ENCODE measurements around the gene SPIRE1.
"Not testable (repeated sequence)": the region's sequence is repeated elsewhere in the genome, so short reads cannot be mapped to it uniquely, and the experiment has no call there.

SPIRE1 gene

DNA sequence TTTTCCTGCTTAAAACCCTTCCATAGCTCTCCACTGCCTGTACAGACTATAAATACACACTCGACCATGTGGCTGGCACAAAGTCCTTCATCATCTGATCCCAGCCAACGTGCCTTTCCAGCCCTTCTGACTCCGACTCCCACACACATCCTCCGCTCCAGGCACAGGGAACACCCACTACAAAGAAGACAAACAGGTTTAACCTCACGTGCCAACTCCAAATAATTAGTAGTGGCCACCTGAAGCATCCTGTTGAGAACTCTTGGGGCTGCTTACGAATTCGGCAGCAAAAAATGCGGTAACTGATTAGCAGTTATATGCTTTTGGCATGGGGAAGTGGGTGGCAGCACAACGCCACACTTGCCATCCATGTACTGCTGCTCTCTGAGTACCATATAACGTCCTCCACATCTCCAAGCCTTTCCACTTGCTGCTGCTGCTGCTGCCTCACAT lies 12.1 kb downstream of the SPIRE1 start:
- DNase-seq: no peak

GRCh38 chr18:12645254-12645653 lies 12.7 kb downstream of the SPIRE1 start:
- no peak for DNase-seq

DNA sequence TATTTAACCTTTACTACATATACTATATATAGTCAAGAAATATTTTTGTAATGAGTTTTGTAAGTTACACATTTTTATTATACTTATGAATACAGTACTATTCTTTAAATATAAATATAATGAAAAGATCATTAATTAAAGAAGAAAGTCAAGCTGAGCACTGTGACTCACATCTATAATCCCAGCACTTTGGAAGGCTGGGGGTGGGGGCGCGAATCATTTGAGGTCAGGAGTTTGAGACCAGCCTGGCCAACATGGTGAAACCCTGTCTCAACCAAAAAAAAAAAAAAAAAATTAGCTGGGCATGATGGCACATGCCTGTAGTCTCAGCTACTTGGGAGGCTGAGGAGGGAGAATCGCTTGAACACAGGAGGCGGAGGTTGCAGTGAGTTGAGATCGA lies 14.2 kb downstream of the SPIRE1 start:
- DNase-seq: not testable (repeated sequence)

- no peak for DNase-seq
Measured at GRCh38 chr18:12640881-12641200, 17.1 kb downstream of the SPIRE1 start.

DNA sequence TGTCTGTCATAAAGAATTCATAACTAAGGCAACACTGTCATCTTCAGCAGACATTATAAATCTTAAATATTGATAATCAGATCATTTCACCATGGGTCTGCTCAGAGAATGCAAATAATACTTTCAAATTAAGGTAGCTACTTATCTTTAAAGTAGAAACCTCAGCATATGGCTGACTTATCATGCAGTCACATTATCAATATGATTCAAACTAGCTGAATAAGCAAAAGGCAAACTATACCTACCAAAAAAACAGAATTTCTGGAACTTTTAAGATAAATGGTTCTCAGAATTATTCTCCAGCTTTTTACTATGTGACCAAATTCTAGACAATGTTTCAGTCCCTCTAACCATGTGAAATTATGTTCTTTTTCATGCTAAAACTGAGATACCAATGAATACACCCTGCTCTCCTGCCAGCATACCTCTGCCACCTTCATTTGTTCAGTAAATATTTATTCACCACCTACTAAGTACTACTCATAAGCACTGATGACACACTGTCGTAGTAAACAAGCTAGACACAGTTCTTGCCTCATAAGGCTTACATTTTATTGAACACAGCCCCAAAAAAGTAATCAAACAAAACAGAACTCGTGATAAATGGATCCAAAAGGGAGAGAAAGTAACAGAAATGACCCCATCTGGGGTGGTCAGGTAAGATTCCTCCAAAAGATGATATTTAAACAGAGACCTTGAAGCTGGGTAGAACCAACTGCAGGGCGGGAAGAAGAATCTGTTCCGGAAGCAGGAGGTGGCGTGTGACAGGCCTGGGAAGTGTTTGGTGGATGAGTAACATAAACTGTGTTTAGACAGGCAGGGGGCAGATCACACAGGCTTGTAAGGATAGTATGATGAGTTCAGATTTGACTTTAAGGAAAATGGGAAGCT lies 17.7 kb downstream of the SPIRE1 start:
- DNase-seq: no peak

GRCh38 chr18:12638644-12639124 lies 19.2 kb downstream of the SPIRE1 start:
- no peak for DNase-seq

GRCh38 chr18:12637901-12638643 lies 19.8 kb downstream of the SPIRE1 start:
- DNase-seq: no peak

- DNase-seq: no peak
Measured at GRCh38 chr18:12637393-12637792, 20.5 kb downstream of the SPIRE1 start.

DNA sequence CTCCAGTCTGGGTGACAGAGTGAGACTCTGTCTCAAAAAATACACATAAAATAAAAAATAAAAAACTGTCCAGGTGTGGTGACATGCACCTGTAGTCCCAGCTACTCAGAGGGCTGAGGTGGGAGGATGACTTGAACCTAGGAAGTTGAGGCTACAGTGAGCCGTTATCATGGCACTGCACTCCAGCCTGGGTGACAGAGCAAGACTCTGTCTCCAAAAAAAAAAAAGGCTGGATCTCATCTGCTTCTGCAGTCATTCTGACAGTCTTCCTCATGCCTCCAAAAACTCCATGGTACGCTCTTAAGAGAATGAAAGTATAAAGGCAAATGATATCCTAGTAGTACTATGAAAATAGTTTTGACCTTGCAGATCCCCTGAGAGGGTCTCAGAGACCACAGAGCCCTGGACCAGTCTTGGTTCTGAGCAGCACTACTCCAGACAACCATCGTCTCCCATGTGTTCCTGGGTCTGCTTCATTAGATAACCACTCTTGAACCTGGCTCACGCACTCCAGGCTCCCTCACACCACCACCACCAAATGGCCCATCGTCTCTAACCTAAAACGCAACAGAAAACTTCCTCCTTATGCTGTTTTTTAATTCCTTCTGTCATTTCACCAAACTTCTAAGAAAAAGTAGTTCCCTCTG lies 26.0 kb downstream of the SPIRE1 start:
- DNase-seq: no peak

GRCh38 chr18:12630136-12630535 lies 27.8 kb downstream of the SPIRE1 start:
- DNase-seq: no peak

- DNase-seq: no peak
Measured at GRCh38 chr18:12628706-12629702, 28.9 kb downstream of the SPIRE1 start.

DNA sequence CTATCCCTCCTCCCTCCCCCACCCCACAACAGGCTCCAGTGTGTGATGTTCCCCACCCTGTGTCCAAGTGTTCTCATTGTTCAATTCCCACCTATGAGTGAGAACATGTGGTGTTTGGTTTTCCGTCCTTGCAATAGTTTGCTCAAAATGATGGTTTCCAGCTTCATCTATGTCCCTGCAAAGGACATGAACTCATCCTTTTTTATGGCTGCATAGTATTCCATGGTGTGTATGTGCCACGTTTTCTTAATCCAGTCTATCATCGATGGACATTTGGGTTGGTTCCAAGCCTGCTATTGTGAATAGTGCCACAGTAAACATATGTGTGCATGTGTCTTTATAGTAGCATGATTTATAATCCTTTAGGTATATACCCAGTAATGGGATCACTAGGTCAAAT lies 30.7 kb downstream of the SPIRE1 start:
- DNase-seq: not testable (repeated sequence)

GRCh38 chr18:12625241-12625640 lies 32.7 kb downstream of the SPIRE1 start:
- DNase-seq: no peak

GRCh38 chr18:12621742-12622306 lies 36.1 kb downstream of the SPIRE1 start:
- no peak for DNase-seq

DNA sequence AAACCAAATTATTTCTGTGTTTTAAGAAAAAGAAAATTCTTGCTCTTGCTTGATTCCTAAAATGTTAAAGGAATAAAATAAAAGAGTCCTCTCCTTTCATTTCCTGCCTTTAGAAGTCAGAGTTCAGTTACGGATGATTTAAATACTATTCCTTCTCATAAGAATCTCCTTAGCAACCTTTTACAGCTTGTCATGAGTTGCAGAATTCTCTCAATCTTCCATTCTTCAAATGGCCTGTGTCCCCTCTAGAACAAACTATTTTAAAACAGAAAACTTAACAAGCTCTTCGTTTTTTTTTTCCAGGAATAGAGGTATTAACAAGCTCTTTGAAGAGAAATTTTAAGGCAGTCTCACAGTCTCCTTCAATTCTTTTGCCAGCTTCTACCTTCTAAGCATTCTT lies 42.2 kb downstream of the SPIRE1 start:
- DNase-seq: no peak

DNA sequence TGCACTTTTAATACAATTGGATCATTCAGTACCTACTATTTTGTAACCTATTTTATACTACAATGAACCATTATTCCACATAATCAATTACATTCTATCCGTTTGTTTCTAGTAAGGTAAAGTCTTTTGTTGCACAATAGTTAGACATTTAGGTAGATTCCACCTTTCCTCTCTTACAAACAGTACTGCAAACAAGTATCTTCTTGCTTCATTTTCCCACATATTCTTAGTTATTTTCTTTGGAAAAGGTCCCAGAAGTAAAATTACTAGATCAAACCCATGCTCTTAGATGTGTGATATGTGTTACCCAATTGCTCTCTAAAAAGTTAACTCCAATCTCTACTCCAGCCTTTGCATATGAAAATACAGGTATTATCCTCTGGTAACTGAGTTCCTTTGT lies 49.6 kb downstream of the SPIRE1 start:
- no peak for DNase-seq

DNA sequence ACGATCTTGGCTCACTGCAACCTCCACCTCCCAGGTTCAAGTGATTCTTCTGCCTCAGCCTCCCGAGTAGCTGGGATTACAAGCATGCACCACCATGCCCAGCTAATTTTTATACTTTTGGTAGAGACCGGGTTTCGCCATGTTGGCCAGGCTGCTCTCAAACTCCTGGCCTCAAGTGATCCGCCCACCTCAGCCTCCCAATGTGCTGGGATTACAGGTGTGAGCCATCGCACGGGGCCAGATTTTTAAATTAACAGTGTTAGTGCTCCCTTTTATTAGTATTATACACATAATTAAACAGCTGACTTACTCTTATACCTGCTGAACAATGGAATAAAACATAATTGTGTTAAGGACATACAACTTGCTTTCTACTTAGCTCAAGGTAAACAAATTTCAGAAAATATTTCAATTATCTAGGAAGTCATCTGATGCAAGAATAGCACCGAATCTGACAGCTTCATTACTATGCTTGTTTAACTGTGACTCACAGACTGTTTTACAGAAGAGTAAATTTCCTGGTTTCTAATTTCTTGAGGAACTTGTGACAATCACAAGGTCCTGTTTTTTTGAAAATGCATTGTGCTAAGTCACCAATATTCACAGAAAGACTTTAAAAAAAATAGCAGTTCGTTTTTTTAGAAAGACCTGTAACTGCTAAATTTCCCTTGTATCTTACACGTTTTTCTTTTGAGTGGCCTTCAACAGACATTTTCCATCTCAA lies 51.2 kb downstream of the SPIRE1 start:
- DNase-seq: no peak

DNA sequence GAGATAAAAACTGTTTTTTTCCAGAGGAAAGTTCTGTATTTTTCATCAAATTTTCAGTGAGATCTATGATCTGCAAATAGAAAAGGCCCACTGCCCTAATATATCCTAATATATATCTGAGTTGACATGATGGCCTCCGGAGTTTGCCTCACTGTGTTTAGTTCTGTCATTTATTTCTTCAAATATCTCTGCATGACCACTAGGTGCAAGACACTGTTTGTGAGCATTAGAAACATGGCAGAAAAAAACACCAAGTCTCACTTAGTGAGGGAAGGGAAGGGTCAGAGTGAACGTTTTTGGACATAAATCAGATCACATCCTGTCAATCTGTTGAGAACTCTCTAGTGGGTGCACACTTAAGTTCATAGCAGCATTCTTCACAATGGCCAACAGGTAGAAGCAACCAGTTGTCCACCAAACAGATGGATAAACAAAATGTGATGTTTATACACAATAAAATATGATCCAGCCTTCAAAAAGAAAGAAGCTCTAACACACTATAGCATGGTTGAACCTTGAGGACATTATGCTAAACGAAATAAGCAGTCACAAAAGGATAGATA lies 53.4 kb downstream of the SPIRE1 start:
- DNase-seq: no peak

GRCh38 chr18:12599966-12600365 lies 57.9 kb downstream of the SPIRE1 start:
- DNase-seq: no peak

DNA sequence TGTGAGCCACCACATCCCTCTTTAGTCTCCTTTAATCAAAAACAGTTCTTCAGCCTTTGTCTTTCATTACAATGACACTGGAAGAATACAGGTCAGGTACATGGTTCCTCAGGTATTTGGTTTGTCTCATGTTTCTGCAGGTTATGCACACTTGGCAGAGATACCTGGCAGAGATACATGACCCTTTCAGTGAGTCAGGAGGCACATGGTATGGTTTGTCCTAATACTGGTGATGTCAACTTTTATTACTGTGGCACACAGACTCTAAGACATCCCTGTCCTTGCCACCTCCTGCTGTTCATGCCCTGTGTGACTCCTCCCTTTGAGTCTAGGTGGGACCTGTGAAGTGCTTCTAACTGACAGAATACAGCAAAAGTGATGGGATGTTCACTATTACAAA lies 58.4 kb downstream of the SPIRE1 start:
- DNase-seq: no peak
